Breast epithelium (tissue), 4 donors: Measurements from ENCODE around the gene CCRL2. TPM values are rescaled to one million over a fixed set of nuclear protein-coding genes. Genes with fewer than 3 reads are reported as not detected.
"Not testable (repeated sequence)": the region's sequence is repeated elsewhere in the genome, so short reads cannot be mapped to it uniquely, and the experiment has no call there.

Experiments
- DNase-seq, 2 donors: peaks; one replicate each; pipeline ENCODE4 v3.0.0-alpha.2; 2019; ENCODE audit warnings: low spot score in 2 of 2
- H3K27ac ChIP-seq, 2 donors: fragments of 200-600 bp; sonication (generic) in 1 of 2; one replicate each; pipeline ENCODE4 v1.5.1; 2016 to 2019; ENCODE audit warnings: mild to moderate bottlenecking in 1 of 2
- H3K27me3 ChIP-seq, 2 donors: fragments of 200-600 bp; sonication (generic) in 1 of 2; one replicate each; pipeline versions ENCODE4 v1.5.1 to v1.6.0; 2017 to 2019; ENCODE audit warnings: control low read depth in 1 of 2, mild to moderate bottlenecking in 1 of 2
- H3K36me3 ChIP-seq: fragments of 200-600 bp; one replicate; pipeline ENCODE4 v1.5.1; 2019
- H3K4me1 ChIP-seq, 2 donors: fragments of 200-600 bp; sonication (generic); one replicate each; pipeline ENCODE4 v1.5.1; 2016 to 2019; ENCODE audit warnings: control low read depth in 1 of 2
- H3K4me3 ChIP-seq, 3 donors: fragments of 200-600 bp; sonication (generic); 1 replicate in 2 of 3; 2 replicates in 1 of 3; pipeline ENCODE4 v1.5.1; 2016 to 2019; ENCODE audit warnings: mild to moderate bottlenecking in 3 of 3, moderate library complexity in 2 of 3
- H3K9me3 ChIP-seq, 2 donors: fragments of 200-600 bp; sonication (generic) in 1 of 2; one replicate each; pipeline ENCODE4 v1.5.1; 2016 to 2019; ENCODE audit warnings: control low read depth in 1 of 2
- CTCF ChIP-seq, 3 donors: fragments of 450-650 bp; IDR thresholded peaks; one replicate each; pipeline ENCODE4 v1.5.1; 2016 to 2017; ENCODE audit warnings: antibody characterized with exemption in 3 of 3, mild to moderate bottlenecking in 3 of 3, moderate library complexity in 3 of 3
- POLR2A ChIP-seq: fragments of 450-650 bp; IDR thresholded peaks from one replicate; pipeline ENCODE4 v1.6.1; 2016; ENCODE audit warnings: antibody characterized with exemption, mild to moderate bottlenecking, moderate library complexity
- POLR2AphosphoS5 ChIP-seq, 3 donors: sonication (generic); formaldehyde crosslinking; IDR thresholded peaks; one replicate each; pipeline ENCODE4 v1.6.1; 2017; ENCODE audit warnings: antibody characterized with exemption in 3 of 3
- intact Hi-C: fragments of 100-400 bp; cut with DNase I; formaldehyde crosslinking; loops from one replicate; pipeline ENCODE4 v1.15.1; 2023; ENCODE audit warnings: low total_unique reads
- total RNA-seq, 3 donors: library from RNA; depleted of rRNA; stranded (reverse); fragments of >200 nt; gene quantifications; one replicate each; pipeline ENCODE4 v1.1.0, GENCODE V29; 2016

CCRL2 gene
- total RNA-seq, 3 donors from 2014 or later: 3.8 to 9.2 (median 4.1) TPM

- no peaks in the 10 kb centered on the region for H3K36me3 ChIP-seq
- peaks cover 0 to 2% of the 10 kb centered on the region in 2 donors for H3K27me3 ChIP-seq
- no peaks in the 10 kb centered on the region for H3K4me1 ChIP-seq
- no peak overlapping the region for H3K27ac ChIP-seq
- H3K9me3 ChIP-seq: no peaks in the 10 kb centered on the region
- TF ChIP-seq POLR2A (no peak), POLR2AphosphoS5 (IDR thresholded peaks at IDR 0.05) (no peak), CTCF (IDR thresholded peaks at IDR 0.05) (no peak)
- DNase-seq: no peak
- H3K4me3 ChIP-seq: no peak overlapping the region
- intact Hi-C loops: no loop called here
These were observed 17.8 kb upstream of the CCRL2 start for GRCh38 chr3:46389306-46389705.

DNA sequence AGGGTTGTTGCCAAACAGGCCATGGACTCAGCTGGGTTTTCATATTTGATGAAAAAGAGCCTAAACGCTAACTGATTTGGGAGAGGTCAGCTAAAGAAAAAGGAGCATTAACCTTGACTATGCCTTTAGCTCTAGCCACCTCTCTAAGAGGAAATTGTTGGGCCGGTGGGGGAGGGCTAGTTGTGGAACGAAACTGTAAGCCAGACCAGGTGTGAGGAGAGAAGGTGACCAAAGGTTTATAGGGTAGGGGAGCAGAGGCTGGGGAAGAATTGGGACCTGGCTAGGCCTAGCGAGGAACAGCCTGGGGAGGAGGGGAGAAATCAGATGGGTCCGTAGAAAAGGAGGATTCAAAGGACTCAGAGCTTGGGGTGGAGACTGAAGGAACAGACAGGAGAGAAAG, 15.5 kb upstream of the CCRL2 start:
- H3K4me1 ChIP-seq, H3K4me3 ChIP-seq: not testable (repeated sequence)

GRCh38 chr3:46393011-46393410, 14.0 kb upstream of the CCRL2 start:
- intact Hi-C loops: no loop called here
- TF ChIP-seq POLR2A (no peak), CTCF (IDR thresholded peaks at IDR 0.05) (no peak), POLR2AphosphoS5 (IDR thresholded peaks at IDR 0.05) (no peak)

More for the DNA sequence above, 15.5 kb upstream of the CCRL2 start:
- DNase-seq, H3K36me3 ChIP-seq, H3K9me3 ChIP-seq, H3K27me3 ChIP-seq, H3K27ac ChIP-seq, intact Hi-C loops: not testable (repeated sequence)

DNA sequence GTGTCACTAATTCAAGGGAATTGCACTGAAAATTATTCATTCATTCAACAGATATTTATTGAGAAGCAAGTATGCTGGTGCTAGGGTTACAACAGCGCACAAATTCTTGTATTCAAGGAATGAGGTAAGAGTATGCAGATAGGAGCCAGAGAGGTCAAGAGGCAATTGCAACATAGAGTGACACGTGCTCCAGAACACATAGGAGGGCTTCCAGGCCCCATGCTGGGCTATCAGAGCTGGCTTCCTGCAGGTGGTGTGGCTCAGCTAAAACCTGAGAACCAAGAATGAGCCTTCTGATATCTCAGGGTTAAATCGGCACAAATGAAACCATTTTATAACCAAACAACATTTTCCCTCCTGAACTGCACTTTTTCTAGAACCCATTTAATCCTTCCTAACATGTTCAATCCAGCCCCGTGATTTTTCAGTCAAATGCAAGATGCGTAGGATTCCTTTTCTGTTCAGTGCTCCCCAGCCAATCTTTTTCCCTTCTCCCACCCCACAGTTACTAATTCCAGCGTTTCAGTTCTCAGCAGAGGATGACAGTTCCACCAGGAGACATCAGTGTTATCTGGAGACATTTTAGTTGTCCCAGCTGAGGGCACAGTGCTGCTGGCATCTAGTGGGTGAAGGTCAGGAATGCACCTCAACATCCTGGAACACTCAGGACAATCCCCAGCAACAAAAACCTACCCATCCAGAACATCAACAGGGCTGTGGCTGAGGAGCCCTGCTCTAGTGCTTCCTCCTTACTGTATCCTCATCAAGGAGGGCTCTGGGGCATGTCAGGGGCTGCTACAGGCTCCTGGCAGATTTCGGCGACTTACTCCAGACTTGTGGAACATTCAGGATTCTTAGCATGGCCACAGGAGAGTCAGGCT, 13.3 kb upstream of the CCRL2 start:
- no peaks in the 10 kb centered on the region for H3K4me1 ChIP-seq
- peaks cover 0 to 4% of the 10 kb centered on the region in 2 donors for H3K27me3 ChIP-seq
- no peaks in the 10 kb centered on the region for H3K36me3 ChIP-seq
- TF ChIP-seq POLR2A (no peak), CTCF (IDR thresholded peaks at IDR 0.05) (no peak), POLR2AphosphoS5 (IDR thresholded peaks at IDR 0.05) (no peak)
- no peak for DNase-seq
- no peak overlapping the region for H3K27ac ChIP-seq
- intact Hi-C loops: no loop called here
- H3K4me3 ChIP-seq: no peak overlapping the region
- H3K9me3 ChIP-seq: no peaks in the 10 kb centered on the region

More at GRCh38 chr3:46393011-46393410, 14.0 kb upstream of the CCRL2 start:
- no peaks in the 10 kb centered on the region for H3K9me3 ChIP-seq
- peaks cover 0 to 4% of the 10 kb centered on the region in 2 donors for H3K27me3 ChIP-seq
- no peak overlapping the region for H3K4me3 ChIP-seq
- H3K4me1 ChIP-seq: no peaks in the 10 kb centered on the region
- no peak for DNase-seq
- no peak overlapping the region for H3K27ac ChIP-seq
- H3K36me3 ChIP-seq: no peaks in the 10 kb centered on the region

- no peak for TF ChIP-seq POLR2A
- TF ChIP-seq POLR2AphosphoS5 (IDR thresholded peaks at IDR 0.05): no peak
- TF ChIP-seq CTCF (IDR thresholded peaks at IDR 0.05): no peak
- intact Hi-C loops: no loop called here
- H3K9me3 ChIP-seq: no peaks in the 10 kb centered on the region
- DNase-seq: no peak
- H3K27ac ChIP-seq: no peak overlapping the region
- no peaks in the 10 kb centered on the region for H3K4me1 ChIP-seq
- no peak overlapping the region for H3K4me3 ChIP-seq
- no peaks in the 10 kb centered on the region for H3K36me3 ChIP-seq
- peaks cover 0 to 4% of the 10 kb centered on the region in 2 donors for H3K27me3 ChIP-seq
These were observed 11.8 kb upstream of the CCRL2 start for GRCh38 chr3:46395210-46395661.
